Astrocyte (in vitro differentiated cells and primary cell): Measurements from ENCODE around the gene CACNA1C. TPM values are rescaled to one million over a fixed set of nuclear protein-coding genes. Genes with fewer than 3 reads are reported as not detected.

Experiments
- DNase-seq: peaks from one replicate; pipeline ENCODE4 v3.0.0-alpha.2; 2010; ENCODE audit warnings: low read depth
- FAIRE-seq: peaks from 2 replicates; lab custom pipeline; 2011; peaks lifted over from hg19 to GRCh38; lab: Jason Lieb, UNC
- H2AFZ ChIP-seq: 2 replicates; pipeline ENCODE4 v1.6.0; 2012; ENCODE audit warnings: low read depth, low read length, inconsistent platforms
- H3K27ac ChIP-seq: 2 replicates; pipeline ENCODE4 v1.5.1; 2011; ENCODE audit warnings: low read depth, low read length, inconsistent platforms
- H3K27me3 ChIP-seq: 2 replicates; pipeline ENCODE4 v1.6.0; 2011; ENCODE audit warnings: low read length, inconsistent platforms; ENCODE audit not compliant: insufficient read depth
- H3K36me3 ChIP-seq: 2 replicates; pipeline ENCODE4 v1.5.1; 2011; ENCODE audit warnings: low read length, inconsistent platforms; ENCODE audit not compliant: insufficient read depth
- H3K4me1 ChIP-seq: 2 replicates; pipeline ENCODE4 v1.5.1; 2011; ENCODE audit warnings: low read length, inconsistent platforms; ENCODE audit not compliant: insufficient read depth
- H3K4me2 ChIP-seq: 2 replicates; pipeline ENCODE4 v1.6.0; 2012; ENCODE audit warnings: low read length, inconsistent platforms
- H3K4me3 ChIP-seq: 2 replicates; pipeline ENCODE4 v1.5.1; 2011; ENCODE audit warnings: low read depth, mild to moderate bottlenecking, low read length, inconsistent platforms; ENCODE audit not compliant: insufficient read depth
- H3K79me2 ChIP-seq: 2 replicates; pipeline ENCODE4 v1.6.0; 2012; ENCODE audit warnings: mild to moderate bottlenecking, low read length, inconsistent platforms; ENCODE audit not compliant: insufficient read depth
- H3K9ac ChIP-seq: 2 replicates; pipeline ENCODE4 v1.6.0; 2012; ENCODE audit warnings: mild to moderate bottlenecking, low read length, inconsistent platforms
- H3K9me3 ChIP-seq: 2 replicates; pipeline ENCODE4 v1.5.1; 2012; ENCODE audit warnings: low read depth, mild to moderate bottlenecking, low read length, inconsistent platforms; ENCODE audit not compliant: insufficient read depth
- H4K20me1 ChIP-seq: 2 replicates; pipeline ENCODE4 v1.6.0; 2012; ENCODE audit warnings: low read length, inconsistent platforms; ENCODE audit not compliant: insufficient read depth
- H3K27ac Mint-ChIP-seq: one replicate; pipeline ENCODE4 v1.8.0; 2021; ENCODE audit warnings: mild to moderate bottlenecking, mixed read lengths; ENCODE audit not compliant: unreplicated experiment
- H3K27me3 Mint-ChIP-seq: one replicate; pipeline ENCODE4 v1.8.0; 2021; ENCODE audit warnings: low read depth, mixed read lengths; ENCODE audit not compliant: unreplicated experiment
- H3K36me3 Mint-ChIP-seq: one replicate; pipeline ENCODE4 v1.8.0; 2021; ENCODE audit warnings: low read depth, mixed read lengths; ENCODE audit not compliant: unreplicated experiment
- H3K4me1 Mint-ChIP-seq: one replicate; pipeline ENCODE4 v1.8.0; 2021; ENCODE audit warnings: low read depth, mixed read lengths; ENCODE audit not compliant: unreplicated experiment
- H3K4me3 Mint-ChIP-seq: one replicate; pipeline ENCODE4 v1.8.0; 2021; ENCODE audit warnings: mild to moderate bottlenecking, moderate library complexity, mixed read lengths; ENCODE audit not compliant: unreplicated experiment
- H3K9me3 Mint-ChIP-seq: one replicate; pipeline ENCODE4 v1.8.0; 2021; ENCODE audit warnings: mild to moderate bottlenecking, mixed read lengths; ENCODE audit not compliant: unreplicated experiment
- EZH2 ChIP-seq: IDR thresholded peaks from 2 replicates; pipeline ENCODE4 v1.6.1; 2012; ENCODE audit warnings: mild to moderate bottlenecking, low read length, inconsistent platforms; ENCODE audit not compliant: insufficient read depth
- total RNA-seq: library from RNA; stranded (reverse); gene quantifications from 2 replicates; pipeline ENCODE4 v1.2.1, GENCODE V29; 2021
- TF ChIP-seq, protein P1 (sequence below): IDR thresholded peaks from 2 replicates; pipeline ENCODE4 v1.5.1; 2011; ENCODE audit warnings: low read depth, mild to moderate bottlenecking, inconsistent platforms, low read length, moderate library complexity; ENCODE audit not compliant: insufficient read depth

Gene CACNA1C
- total RNA-seq, 1 donor from 2014 or later: 2.1 TPM

DNA sequence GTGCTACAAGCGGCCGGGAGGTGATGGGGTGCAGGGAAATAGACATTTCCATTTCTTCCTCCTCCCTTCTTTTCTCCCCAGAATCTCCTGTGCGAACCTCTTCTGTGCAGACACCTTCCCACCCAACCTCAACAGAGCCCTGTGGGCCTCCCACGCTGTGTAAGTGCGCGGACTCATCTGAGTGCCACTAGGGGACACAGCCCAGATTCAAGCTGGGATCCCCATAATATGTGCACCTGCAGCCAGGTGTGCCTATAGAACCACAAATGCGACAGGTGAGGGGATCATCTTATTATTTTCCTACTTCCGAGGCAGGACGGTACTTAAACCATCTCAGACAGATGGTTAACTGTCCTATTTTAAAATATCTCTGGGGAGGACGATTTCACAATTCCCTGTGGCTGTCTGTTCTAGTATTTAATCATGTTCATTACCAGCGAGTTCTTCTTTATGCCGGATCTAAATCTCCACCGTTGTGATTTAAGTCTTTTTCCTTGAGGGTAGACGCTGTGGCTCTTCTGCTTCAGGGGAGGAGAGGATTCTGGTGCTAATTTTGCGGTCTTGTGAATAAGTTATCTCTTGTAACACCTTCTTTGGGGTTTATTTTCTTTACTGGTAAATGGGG lies 17.2 kb upstream of the CACNA1C start:
- H3K4me1 ChIP-seq: peaks cover 3% of the 10 kb centered on the region
- Mint-ChIP-seq H3K9me3 (no peaks in the 10 kb centered on the region), H3K27ac (no peak overlapping the region), H3K4me3 (peak overlapping the region; percentile 18), H3K27me3 (peaks cover 50% of the 10 kb centered on the region), H3K36me3 (no peaks in the 10 kb centered on the region), H3K4me1 (no peaks in the 10 kb centered on the region)
- H3K4me3 ChIP-seq: peak overlapping the region; percentile 54
- H3K79me2 ChIP-seq: no peaks in the 10 kb centered on the region
- peaks cover 63% of the 10 kb centered on the region for H3K27me3 ChIP-seq
- H2AFZ ChIP-seq: peak overlapping the region; percentile 70
- TF ChIP-seq, protein P1, sequence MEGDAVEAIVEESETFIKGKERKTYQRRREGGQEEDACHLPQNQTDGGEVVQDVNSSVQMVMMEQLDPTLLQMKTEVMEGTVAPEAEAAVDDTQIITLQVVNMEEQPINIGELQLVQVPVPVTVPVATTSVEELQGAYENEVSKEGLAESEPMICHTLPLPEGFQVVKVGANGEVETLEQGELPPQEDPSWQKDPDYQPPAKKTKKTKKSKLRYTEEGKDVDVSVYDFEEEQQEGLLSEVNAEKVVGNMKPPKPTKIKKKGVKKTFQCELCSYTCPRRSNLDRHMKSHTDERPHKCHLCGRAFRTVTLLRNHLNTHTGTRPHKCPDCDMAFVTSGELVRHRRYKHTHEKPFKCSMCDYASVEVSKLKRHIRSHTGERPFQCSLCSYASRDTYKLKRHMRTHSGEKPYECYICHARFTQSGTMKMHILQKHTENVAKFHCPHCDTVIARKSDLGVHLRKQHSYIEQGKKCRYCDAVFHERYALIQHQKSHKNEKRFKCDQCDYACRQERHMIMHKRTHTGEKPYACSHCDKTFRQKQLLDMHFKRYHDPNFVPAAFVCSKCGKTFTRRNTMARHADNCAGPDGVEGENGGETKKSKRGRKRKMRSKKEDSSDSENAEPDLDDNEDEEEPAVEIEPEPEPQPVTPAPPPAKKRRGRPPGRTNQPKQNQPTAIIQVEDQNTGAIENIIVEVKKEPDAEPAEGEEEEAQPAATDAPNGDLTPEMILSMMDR: no peak
- no peak for TF ChIP-seq EZH2
- H3K36me3 ChIP-seq: no peaks in the 10 kb centered on the region
- FAIRE-seq (no peak), DNase-seq (no peak)
- no peak overlapping the region for H3K27ac ChIP-seq
- peak overlapping the region; percentile 83 for H3K4me2 ChIP-seq
- no peaks in the 10 kb centered on the region for H4K20me1 ChIP-seq
- no peaks in the 10 kb centered on the region for H3K9me3 ChIP-seq
- peak overlapping the region; percentile 24 for H3K9ac ChIP-seq

DNA sequence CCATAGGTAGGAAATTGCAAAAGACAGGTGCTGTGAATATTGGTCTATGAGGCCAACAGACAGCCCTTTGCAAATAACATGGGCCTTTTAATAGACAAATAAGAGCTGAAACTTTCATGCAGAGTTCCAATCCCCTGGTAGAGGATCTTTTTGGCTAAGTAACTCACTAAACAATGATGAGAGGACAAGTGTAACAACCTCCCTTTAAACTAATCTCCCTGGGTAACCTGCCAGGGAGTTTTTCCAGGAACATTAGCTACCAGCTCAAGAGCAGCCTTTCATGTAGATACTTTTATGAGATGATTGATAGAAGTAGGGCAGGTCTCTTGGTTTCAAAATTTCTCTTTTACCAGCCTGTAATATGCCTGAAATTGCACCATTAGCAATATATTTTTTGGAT lies 13.8 kb upstream of the CACNA1C start:
- H3K4me3 ChIP-seq: no peak overlapping the region
- no peak overlapping the region for H3K9ac ChIP-seq
- H3K27ac Mint-ChIP-seq: no peak overlapping the region
- H3K27me3 ChIP-seq: peaks cover 49% of the 10 kb centered on the region
- no peaks in the 10 kb centered on the region for H3K79me2 ChIP-seq
- H3K9me3 Mint-ChIP-seq: no peaks in the 10 kb centered on the region
- no peak overlapping the region for H3K27ac ChIP-seq
- DNase-seq: no peak
- no peaks in the 10 kb centered on the region for H3K9me3 ChIP-seq
- H4K20me1 ChIP-seq: no peaks in the 10 kb centered on the region
- H3K4me2 ChIP-seq: no peak overlapping the region
- no peaks in the 10 kb centered on the region for H3K36me3 Mint-ChIP-seq
- H3K4me1 Mint-ChIP-seq: no peaks in the 10 kb centered on the region
- no peaks in the 10 kb centered on the region for H3K36me3 ChIP-seq
- no peak overlapping the region for H3K4me3 Mint-ChIP-seq
- H2AFZ ChIP-seq: no peak overlapping the region
- TF ChIP-seq, protein P1: no peak
- TF ChIP-seq EZH2: no peak
- peaks cover 42% of the 10 kb centered on the region for H3K27me3 Mint-ChIP-seq
- no peak for FAIRE-seq
- peaks cover 3% of the 10 kb centered on the region for H3K4me1 ChIP-seq

DNA sequence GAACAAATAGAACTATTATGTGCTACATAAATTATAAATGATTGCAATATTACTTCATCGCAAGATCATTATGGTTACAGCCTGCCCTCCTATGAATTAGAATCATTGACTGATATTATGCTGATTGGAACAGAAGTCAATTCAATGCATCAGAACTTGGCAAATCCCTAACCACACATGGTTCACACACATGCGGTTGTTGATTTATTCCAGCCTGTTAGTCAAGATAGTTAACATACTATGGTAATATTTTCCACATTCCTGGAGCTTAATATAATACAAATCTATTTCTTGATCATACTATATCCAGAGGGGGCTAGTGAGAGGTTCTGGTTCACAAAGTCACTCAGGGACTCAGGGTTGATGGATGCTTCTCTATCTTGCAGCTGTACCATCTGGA lies 9.7 kb upstream of the CACNA1C start:
- TF ChIP-seq EZH2: no peak
- TF ChIP-seq, protein P1: no peak
- Histone ChIP-seq H3K4me1 (no peaks in the 10 kb centered on the region), H3K9me3 (no peaks in the 10 kb centered on the region), H3K27me3 (peaks cover 37% of the 10 kb centered on the region), H3K9ac (no peak overlapping the region), H2AFZ (no peak overlapping the region), H3K36me3 (no peaks in the 10 kb centered on the region), H3K4me2 (no peak overlapping the region), H3K4me3 (no peak overlapping the region), H3K27ac (no peak overlapping the region), H3K79me2 (no peaks in the 10 kb centered on the region), H4K20me1 (no peaks in the 10 kb centered on the region)
- no peak for DNase-seq
- H3K27me3 Mint-ChIP-seq: peaks cover 34% of the 10 kb centered on the region
- no peak overlapping the region for H3K27ac Mint-ChIP-seq
- no peaks in the 10 kb centered on the region for H3K36me3 Mint-ChIP-seq
- FAIRE-seq: no peak
- H3K4me1 Mint-ChIP-seq: no peaks in the 10 kb centered on the region
- peaks cover 2% of the 10 kb centered on the region for H3K9me3 Mint-ChIP-seq
- no peak overlapping the region for H3K4me3 Mint-ChIP-seq
